ENCODE data around the gene EEFSEC. TPM values are rescaled to one million over a fixed set of nuclear protein-coding genes. Genes with fewer than 3 reads are reported as not detected.

The EEFSEC gene
- total RNA-seq, 1 donor from 2014 or later: 12.2 TPM

- Mint-ChIP-seq H3K27me3 (ENCODE audit: low read depth) (no peaks in the 10 kb centered on the region), H3K9me3 (ENCODE audit: low read depth) (no peaks in the 10 kb centered on the region), H3K4me3 (ENCODE audit: unreplicated experiment) (peak overlapping the region; percentile 13), H3K36me3 (ENCODE audit: low read depth) (no peaks in the 10 kb centered on the region), H3K27ac (ENCODE audit: unreplicated experiment) (peak overlapping the region; percentile 91), H3K4me1 (ENCODE audit: low read depth) (peaks cover 49% of the 10 kb centered on the region)
- no peak for DNase-seq (ENCODE audit: low spot score)
- TF ChIP-seq, protein P1, sequence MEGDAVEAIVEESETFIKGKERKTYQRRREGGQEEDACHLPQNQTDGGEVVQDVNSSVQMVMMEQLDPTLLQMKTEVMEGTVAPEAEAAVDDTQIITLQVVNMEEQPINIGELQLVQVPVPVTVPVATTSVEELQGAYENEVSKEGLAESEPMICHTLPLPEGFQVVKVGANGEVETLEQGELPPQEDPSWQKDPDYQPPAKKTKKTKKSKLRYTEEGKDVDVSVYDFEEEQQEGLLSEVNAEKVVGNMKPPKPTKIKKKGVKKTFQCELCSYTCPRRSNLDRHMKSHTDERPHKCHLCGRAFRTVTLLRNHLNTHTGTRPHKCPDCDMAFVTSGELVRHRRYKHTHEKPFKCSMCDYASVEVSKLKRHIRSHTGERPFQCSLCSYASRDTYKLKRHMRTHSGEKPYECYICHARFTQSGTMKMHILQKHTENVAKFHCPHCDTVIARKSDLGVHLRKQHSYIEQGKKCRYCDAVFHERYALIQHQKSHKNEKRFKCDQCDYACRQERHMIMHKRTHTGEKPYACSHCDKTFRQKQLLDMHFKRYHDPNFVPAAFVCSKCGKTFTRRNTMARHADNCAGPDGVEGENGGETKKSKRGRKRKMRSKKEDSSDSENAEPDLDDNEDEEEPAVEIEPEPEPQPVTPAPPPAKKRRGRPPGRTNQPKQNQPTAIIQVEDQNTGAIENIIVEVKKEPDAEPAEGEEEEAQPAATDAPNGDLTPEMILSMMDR (IDR thresholded peaks at IDR 0.05): no peak
These were observed 225.5 kb downstream of the EEFSEC start for GRCh38 chr3:128378631-128379347.

- H3K4me3 Mint-ChIP-seq (ENCODE audit: unreplicated experiment): no peak overlapping the region
- no peaks in the 10 kb centered on the region for H3K9me3 Mint-ChIP-seq (ENCODE audit: low read depth)
- TF ChIP-seq, protein P1 (IDR thresholded peaks at IDR 0.05): no peak
- no peak for DNase-seq (ENCODE audit: low spot score)
- H3K4me1 Mint-ChIP-seq (ENCODE audit: low read depth): peaks cover 54% of the 10 kb centered on the region
- H3K27me3 Mint-ChIP-seq (ENCODE audit: low read depth): no peaks in the 10 kb centered on the region
- no peaks in the 10 kb centered on the region for H3K36me3 Mint-ChIP-seq (ENCODE audit: low read depth)
- H3K27ac Mint-ChIP-seq (ENCODE audit: unreplicated experiment): peak overlapping the region; percentile 91
These were observed 226.3 kb downstream of the EEFSEC start for GRCh38 chr3:128379367-128380160.

- Mint-ChIP-seq H3K9me3 (ENCODE audit: low read depth) (no peaks in the 10 kb centered on the region), H3K36me3 (ENCODE audit: low read depth) (no peaks in the 10 kb centered on the region), H3K27ac (ENCODE audit: unreplicated experiment) (no peak overlapping the region), H3K4me3 (ENCODE audit: unreplicated experiment) (no peak overlapping the region), H3K27me3 (ENCODE audit: low read depth) (no peaks in the 10 kb centered on the region), H3K4me1 (ENCODE audit: low read depth) (peaks cover 60% of the 10 kb centered on the region)
- DNase-seq (ENCODE audit: low spot score): no peak
- TF ChIP-seq, protein P1 (IDR thresholded peaks at IDR 0.05): no peak
These were observed 227.0 kb downstream of the EEFSEC start for GRCh38 chr3:128380295-128380694.

- Mint-ChIP-seq H3K4me1 (ENCODE audit: low read depth) (peaks cover 64% of the 10 kb centered on the region), H3K9me3 (ENCODE audit: low read depth) (no peaks in the 10 kb centered on the region), H3K27me3 (ENCODE audit: low read depth) (no peaks in the 10 kb centered on the region), H3K4me3 (ENCODE audit: unreplicated experiment) (no peak overlapping the region), H3K36me3 (ENCODE audit: low read depth) (no peaks in the 10 kb centered on the region), H3K27ac (ENCODE audit: unreplicated experiment) (no peak overlapping the region)
- TF ChIP-seq, protein P1 (IDR thresholded peaks at IDR 0.05): no peak
- DNase-seq (ENCODE audit: low spot score): no peak
These were observed 227.4 kb downstream of the EEFSEC start for GRCh38 chr3:128380719-128381118.

GRCh38 chr3:128381609-128382008, 228.3 kb downstream of the EEFSEC start:
- no peak overlapping the region for H3K4me3 Mint-ChIP-seq (ENCODE audit: unreplicated experiment)
- TF ChIP-seq, protein P1 (IDR thresholded peaks at IDR 0.05): no peak
- H3K27me3 Mint-ChIP-seq (ENCODE audit: low read depth): no peaks in the 10 kb centered on the region
- H3K9me3 Mint-ChIP-seq (ENCODE audit: low read depth): no peaks in the 10 kb centered on the region
- DNase-seq (ENCODE audit: low spot score): no peak
- H3K36me3 Mint-ChIP-seq (ENCODE audit: low read depth): no peaks in the 10 kb centered on the region
- peaks cover 67% of the 10 kb centered on the region for H3K4me1 Mint-ChIP-seq (ENCODE audit: low read depth)
- no peak overlapping the region for H3K27ac Mint-ChIP-seq (ENCODE audit: unreplicated experiment)

Data from chondrocyte (in vitro differentiated cells).